ENCODE results near the gene NR4A1. TPM values are rescaled to one million over a fixed set of nuclear protein-coding genes. Genes with fewer than 3 reads are reported as not detected.

The NR4A1 gene
- total and polyA plus RNA-seq, 5 donors from 2014 or later, result 0.22 to 143 (median 0.53) TPM

DNA sequence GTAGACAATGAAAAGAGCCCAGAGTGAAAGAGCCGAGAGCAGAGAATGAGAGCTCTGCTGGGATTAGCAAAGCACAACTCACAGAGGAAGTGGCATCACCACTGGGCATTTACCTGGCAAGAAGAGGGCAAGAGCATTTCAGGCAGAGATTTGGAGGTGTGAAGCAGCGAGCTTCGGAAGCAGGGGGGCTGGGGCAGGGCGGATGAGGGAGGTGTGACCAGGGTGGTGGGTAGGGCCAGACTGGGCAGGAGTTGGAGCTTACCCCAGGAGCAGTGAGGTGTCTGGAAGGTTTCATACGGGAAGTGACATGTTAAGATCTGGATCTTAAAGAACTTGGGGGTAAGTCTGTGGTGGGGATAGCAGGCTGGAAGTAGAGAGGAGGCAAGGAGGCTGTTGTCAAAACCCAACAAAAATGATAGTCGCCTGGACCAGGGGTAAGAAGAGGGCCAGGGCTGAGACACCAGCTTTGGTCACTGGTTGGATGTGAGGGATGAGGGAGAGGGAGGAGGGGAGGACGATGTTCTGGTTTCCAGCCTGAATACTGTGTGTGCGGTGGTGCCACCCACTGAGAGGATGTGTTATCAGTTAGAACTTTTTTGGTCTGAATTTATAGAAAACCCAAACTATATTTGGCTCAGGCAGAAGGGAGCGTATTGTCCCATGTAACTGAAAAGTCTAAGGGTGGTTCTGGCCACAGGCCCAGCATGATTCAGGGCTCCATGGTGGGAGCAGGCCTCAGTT lies 33.4 kb downstream of the NR4A1 start:
- Histone ChIP-seq H3K27me3 (ENCODE audit: control insufficient read depth, insufficient read depth, low read length) (no peaks in the 10 kb centered on the region), H3K4me1 (ENCODE audit: control insufficient read depth, insufficient read depth, low read length, poor library complexity, severe bottlenecking) (peaks cover 5% of the 10 kb centered on the region), H3K36me3 (ENCODE audit: control insufficient read depth, insufficient read depth, low read length) (no peaks in the 10 kb centered on the region), H3K4me3 (ENCODE audit: low read depth, low read length) (no peak overlapping the region), H3K27ac (ENCODE audit: insufficient read depth, low read length, poor library complexity, severe bottlenecking) (no peak overlapping the region), H3K9me3 (ENCODE audit: control insufficient read depth in 2 of 2, low read length in 2 of 2) (no peaks in the 10 kb centered on the region)
- Mint-ChIP-seq H3K9me3 (peaks cover 0 to 2% (median 0%) of the 10 kb centered on the region in 7 donors), H3K4me1 (peaks cover 0 to 19% (median 8%) of the 10 kb centered on the region in 4 donors), H3K27me3 (peaks cover 26% of the 10 kb centered on the region), H3K36me3 (no peaks in the 10 kb centered on the region), H3K4me3 (no peak overlapping the region), H3K27ac (no peak overlapping the region)
- DNase-seq (no peak), ATAC-seq (ENCODE audit: low read depth in 2 of 2) (no peak)

DNA sequence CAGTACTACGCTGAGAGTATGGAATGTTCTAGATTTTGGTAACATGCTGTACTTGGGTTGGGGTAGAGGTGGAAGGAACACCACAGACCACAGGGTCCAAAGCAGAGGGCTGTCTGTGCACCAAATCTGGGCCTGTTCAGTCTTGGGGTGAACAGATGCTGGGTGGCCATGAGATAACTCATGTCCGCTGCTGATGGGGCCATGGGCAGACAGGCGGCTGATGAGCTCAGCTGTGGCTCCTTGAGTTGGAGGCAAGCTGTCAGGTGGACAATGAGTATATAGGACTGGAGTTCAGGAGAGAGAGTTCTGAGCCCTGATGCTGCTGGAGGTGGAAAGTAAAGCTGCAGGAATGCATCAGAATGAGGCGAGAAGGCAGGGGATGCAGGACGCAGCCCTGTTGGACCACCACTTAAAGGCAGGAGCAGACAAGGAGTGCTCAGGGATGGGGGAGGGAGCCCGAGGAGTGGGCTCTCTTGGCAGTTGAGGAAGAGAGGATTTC lies 34.5 kb downstream of the NR4A1 start:
- Histone ChIP-seq H3K4me1 (ENCODE audit: control insufficient read depth, insufficient read depth, low read length, poor library complexity, severe bottlenecking) (peaks cover 5% of the 10 kb centered on the region), H3K27ac (ENCODE audit: insufficient read depth, low read length, poor library complexity, severe bottlenecking) (no peak overlapping the region), H3K9me3 (ENCODE audit: control insufficient read depth in 2 of 2, low read length in 2 of 2) (no peaks in the 10 kb centered on the region), H3K36me3 (ENCODE audit: control insufficient read depth, insufficient read depth, low read length) (no peaks in the 10 kb centered on the region), H3K27me3 (ENCODE audit: control insufficient read depth, insufficient read depth, low read length) (peaks cover 3% of the 10 kb centered on the region), H3K4me3 (ENCODE audit: low read depth, low read length) (no peak overlapping the region)
- Mint-ChIP-seq H3K4me1 (peaks cover 0 to 19% (median 8%) of the 10 kb centered on the region in 4 donors), H3K27me3 (peaks cover 32% of the 10 kb centered on the region), H3K27ac (no peak overlapping the region), H3K9me3 (peaks cover 0 to 2% (median 0%) of the 10 kb centered on the region in 7 donors), H3K4me3 (no peak overlapping the region), H3K36me3 (no peaks in the 10 kb centered on the region)
- ATAC-seq (ENCODE audit: low read depth in 2 of 2) (no peak), DNase-seq (no peak)

DNA sequence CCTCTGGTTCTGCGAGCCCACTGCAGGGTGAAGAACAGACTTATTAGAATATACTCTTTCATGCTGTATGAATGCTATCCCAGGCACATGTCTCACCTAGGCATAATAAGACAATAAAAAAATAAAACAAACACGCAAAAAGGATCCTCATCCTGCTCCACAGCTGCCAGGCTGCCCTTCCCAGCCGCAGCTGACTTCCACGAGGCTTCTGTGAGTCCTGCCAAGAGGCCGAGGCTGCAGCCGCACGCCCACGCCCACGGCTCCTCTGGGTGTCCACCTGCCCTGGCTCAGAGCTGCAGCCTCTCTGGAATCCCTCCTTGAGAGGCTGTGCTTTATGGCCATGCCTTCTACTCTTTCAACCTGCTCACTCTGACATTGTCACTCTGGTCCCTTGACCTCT lies 35.1 kb downstream of the NR4A1 start:
- no peak overlapping the region for H3K27ac ChIP-seq (ENCODE audit: insufficient read depth, low read length, poor library complexity, severe bottlenecking)
- peak overlapping the region in 1 of 3 donors; percentile 70 for H3K27ac Mint-ChIP-seq
- no peaks in the 10 kb centered on the region for H3K36me3 Mint-ChIP-seq
- no peak for DNase-seq
- peaks cover 0 to 15% (median 7%) of the 10 kb centered on the region in 4 donors for H3K4me1 Mint-ChIP-seq
- H3K36me3 ChIP-seq (ENCODE audit: control insufficient read depth, insufficient read depth, low read length), result no peaks in the 10 kb centered on the region
- H3K4me3 Mint-ChIP-seq, result no peak overlapping the region
- no peak overlapping the region for H3K4me3 ChIP-seq (ENCODE audit: low read depth, low read length)
- peaks cover 0 to 2% (median 0%) of the 10 kb centered on the region in 7 donors for H3K9me3 Mint-ChIP-seq
- ATAC-seq (ENCODE audit: low read depth in 2 of 2), result no peak
- peaks cover 5% of the 10 kb centered on the region for H3K4me1 ChIP-seq (ENCODE audit: control insufficient read depth, insufficient read depth, low read length, poor library complexity, severe bottlenecking)
- peaks cover 32% of the 10 kb centered on the region for H3K27me3 Mint-ChIP-seq
- H3K9me3 ChIP-seq (ENCODE audit: control insufficient read depth in 2 of 2, low read length in 2 of 2), result no peaks in the 10 kb centered on the region
- H3K27me3 ChIP-seq (ENCODE audit: control insufficient read depth, insufficient read depth, low read length), result peaks cover 5% of the 10 kb centered on the region

DNA sequence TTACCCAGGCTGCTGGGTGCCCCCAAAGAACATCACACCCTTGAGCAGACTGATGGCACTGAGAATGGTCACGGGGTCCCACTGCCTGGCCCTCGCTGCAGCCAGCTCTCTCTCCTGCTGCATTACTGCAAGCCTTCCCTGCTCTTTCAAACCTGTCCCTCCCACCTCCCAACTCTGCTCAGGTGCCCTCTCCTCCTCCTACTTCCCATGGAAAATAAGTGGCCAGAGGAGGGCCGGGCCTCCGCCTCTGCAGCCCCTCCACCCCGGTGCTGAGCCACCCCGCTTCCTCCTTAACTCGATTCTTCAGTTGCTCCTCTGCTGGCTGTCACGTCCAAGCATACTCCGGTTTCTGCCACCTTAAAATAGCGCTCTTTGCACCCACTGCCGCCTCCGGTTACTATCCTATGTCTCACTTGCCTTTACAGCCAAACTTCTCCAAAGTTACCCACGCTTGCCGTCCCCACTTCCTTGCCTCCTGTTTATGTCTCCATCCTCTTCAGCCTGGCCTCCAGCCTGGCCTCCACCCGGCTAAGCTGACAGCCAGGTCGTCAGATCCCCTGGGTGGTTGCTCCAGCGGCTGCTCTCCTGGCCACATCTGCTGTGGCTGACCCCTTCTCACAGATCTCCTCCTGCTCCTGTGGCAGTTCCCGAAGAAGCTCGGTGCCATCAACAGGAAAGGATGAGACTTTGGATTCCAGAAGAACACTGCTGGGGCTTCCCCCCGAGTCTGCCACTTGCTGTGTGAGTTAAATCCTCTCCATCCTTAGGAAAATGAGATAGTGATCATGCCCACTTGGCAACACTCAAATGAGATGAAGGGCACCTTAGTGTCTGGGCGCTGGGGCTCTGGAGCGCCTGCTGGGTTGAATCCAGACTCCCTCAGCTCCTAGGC lies 35.9 kb downstream of the NR4A1 start:
- Mint-ChIP-seq H3K4me3 (no peak overlapping the region), H3K27me3 (peaks cover 40% of the 10 kb centered on the region), H3K27ac (peak overlapping the region in 1 of 3 donors; percentile 69), H3K4me1 (peaks cover 0 to 8% (median 4%) of the 10 kb centered on the region in 4 donors), H3K9me3 (peaks cover 0 to 2% (median 0%) of the 10 kb centered on the region in 7 donors), H3K36me3 (no peaks in the 10 kb centered on the region)
- Histone ChIP-seq H3K27me3 (ENCODE audit: control insufficient read depth, insufficient read depth, low read length) (peaks cover 9% of the 10 kb centered on the region), H3K36me3 (ENCODE audit: control insufficient read depth, insufficient read depth, low read length) (no peaks in the 10 kb centered on the region), H3K4me1 (ENCODE audit: control insufficient read depth, insufficient read depth, low read length, poor library complexity, severe bottlenecking) (peaks cover 5% of the 10 kb centered on the region), H3K9me3 (ENCODE audit: control insufficient read depth in 2 of 2, low read length in 2 of 2) (no peaks in the 10 kb centered on the region), H3K27ac (ENCODE audit: insufficient read depth, low read length, poor library complexity, severe bottlenecking) (no peak overlapping the region), H3K4me3 (ENCODE audit: low read depth, low read length) (no peak overlapping the region)
- no peak for ATAC-seq (ENCODE audit: low read depth in 2 of 2)
- DNase-seq, result no peak

DNA sequence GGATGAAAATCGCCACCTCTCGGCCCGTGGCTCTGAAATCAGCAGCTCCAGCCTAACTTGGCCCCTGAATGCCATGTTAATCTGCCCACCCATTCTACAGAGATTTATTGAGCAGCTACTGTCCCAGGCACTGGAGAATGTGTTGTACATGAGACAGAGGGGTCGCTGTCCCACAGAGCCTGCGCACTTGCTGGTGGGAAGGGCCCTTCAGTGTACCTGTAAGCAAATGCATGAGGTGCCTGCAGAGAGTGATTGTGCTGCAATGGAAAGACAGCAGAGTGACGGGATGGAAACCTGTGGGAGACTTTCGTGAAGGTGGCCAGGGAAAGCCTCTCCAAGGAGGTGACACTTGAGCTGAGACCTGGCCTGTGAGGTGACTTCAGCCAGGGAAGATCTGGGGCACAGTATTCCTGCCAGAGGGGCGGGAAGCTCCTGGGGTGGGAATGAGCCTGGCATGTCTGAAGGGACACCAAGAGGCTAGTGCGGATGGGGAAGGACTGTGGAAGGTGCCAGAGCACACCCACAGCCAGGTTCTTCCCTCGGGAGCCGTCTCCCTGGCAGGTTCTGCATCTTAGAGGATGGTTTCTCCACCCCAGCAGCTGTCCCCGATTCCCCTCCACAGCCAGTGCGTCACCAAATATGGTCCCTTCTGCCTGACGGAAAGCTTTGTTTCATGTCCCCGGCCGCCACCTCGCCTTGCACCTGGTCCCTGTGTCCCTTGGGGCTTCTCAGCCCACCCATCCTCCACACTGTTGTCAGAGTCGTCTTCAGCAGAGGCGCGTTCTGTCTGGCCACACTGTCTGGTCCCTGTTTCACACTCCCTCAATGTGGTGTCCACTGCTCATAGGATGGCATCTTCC lies 36.9 kb downstream of the NR4A1 start:
- Mint-ChIP-seq H3K4me1 (peaks cover 0 to 6% (median 3%) of the 10 kb centered on the region in 4 donors), H3K36me3 (no peaks in the 10 kb centered on the region), H3K9me3 (peaks cover 0 to 2% (median 0%) of the 10 kb centered on the region in 7 donors), H3K4me3 (no peak overlapping the region), H3K27me3 (peaks cover 41% of the 10 kb centered on the region), H3K27ac (no peak overlapping the region)
- Histone ChIP-seq H3K27me3 (ENCODE audit: control insufficient read depth, insufficient read depth, low read length) (peaks cover 9% of the 10 kb centered on the region), H3K4me3 (ENCODE audit: low read depth, low read length) (no peak overlapping the region), H3K9me3 (ENCODE audit: control insufficient read depth in 2 of 2, low read length in 2 of 2) (no peaks in the 10 kb centered on the region), H3K36me3 (ENCODE audit: control insufficient read depth, insufficient read depth, low read length) (no peaks in the 10 kb centered on the region), H3K27ac (ENCODE audit: insufficient read depth, low read length, poor library complexity, severe bottlenecking) (no peak overlapping the region), H3K4me1 (ENCODE audit: control insufficient read depth, insufficient read depth, low read length, poor library complexity, severe bottlenecking) (peaks cover 2% of the 10 kb centered on the region)
- ATAC-seq (ENCODE audit: low read depth in 2 of 2) (no peak), DNase-seq (no peak)

DNA sequence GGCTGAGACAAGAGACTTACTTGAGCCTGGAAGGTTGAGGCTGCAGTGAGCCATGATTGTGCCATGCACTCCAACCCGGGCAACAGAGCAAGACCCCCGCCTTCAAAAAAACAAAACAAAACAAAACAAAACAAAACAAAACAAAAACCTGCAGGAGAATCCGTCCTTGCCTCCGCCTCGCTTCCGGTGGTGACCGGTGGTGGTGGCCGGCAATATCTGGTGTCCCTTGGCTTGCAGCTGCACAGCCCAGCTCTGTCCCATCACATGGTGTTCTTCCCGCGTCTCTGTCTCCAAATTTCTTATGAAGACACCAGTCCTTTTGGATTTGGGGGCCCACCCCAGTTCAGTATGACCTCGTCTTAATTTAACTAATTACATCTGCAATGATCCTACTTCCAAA lies 38.2 kb downstream of the NR4A1 start:
- no peaks in the 10 kb centered on the region for H3K9me3 ChIP-seq (ENCODE audit: control insufficient read depth in 2 of 2, low read length in 2 of 2)
- no peaks in the 10 kb centered on the region for H3K36me3 Mint-ChIP-seq
- no peaks in the 10 kb centered on the region for H3K4me1 ChIP-seq (ENCODE audit: control insufficient read depth, insufficient read depth, low read length, poor library complexity, severe bottlenecking)
- no peak for DNase-seq
- H3K9me3 Mint-ChIP-seq, result peaks cover 0 to 2% (median 0%) of the 10 kb centered on the region in 7 donors
- ATAC-seq (ENCODE audit: low read depth in 2 of 2), result no peak
- no peak overlapping the region for H3K27ac ChIP-seq (ENCODE audit: insufficient read depth, low read length, poor library complexity, severe bottlenecking)
- H3K4me3 ChIP-seq (ENCODE audit: low read depth, low read length), result no peak overlapping the region
- no peak overlapping the region for H3K27ac Mint-ChIP-seq
- H3K4me3 Mint-ChIP-seq, result peak overlapping the region in 1 of 4 donors; percentile 51
- H3K4me1 Mint-ChIP-seq, result no peaks in the 10 kb centered on the region
- peaks cover 39% of the 10 kb centered on the region for H3K27me3 Mint-ChIP-seq
- no peaks in the 10 kb centered on the region for H3K36me3 ChIP-seq (ENCODE audit: control insufficient read depth, insufficient read depth, low read length)
- H3K27me3 ChIP-seq (ENCODE audit: control insufficient read depth, insufficient read depth, low read length), result peaks cover 9% of the 10 kb centered on the region

DNA sequence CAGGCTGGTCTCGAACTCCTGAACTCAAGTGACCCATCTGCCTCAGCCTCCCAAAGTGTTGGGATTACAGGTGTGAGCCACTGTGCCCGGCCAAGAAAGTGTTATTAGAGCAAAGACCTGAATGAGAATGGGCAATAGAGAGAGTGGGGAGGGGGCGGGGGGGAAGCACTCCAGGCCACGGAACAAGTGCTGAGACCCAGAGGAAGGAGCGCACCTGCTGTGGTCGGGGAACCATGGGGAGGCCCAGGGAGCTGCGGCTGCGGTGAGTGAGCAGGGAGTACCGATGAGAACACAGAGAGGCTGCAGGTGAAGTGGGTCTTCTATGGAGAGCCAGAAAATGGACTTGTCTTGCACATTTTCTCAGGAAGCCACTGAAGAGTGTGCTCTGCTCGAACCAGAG lies 39.0 kb downstream of the NR4A1 start:
- no peak for ATAC-seq (ENCODE audit: low read depth in 2 of 2)
- Mint-ChIP-seq H3K27me3 (peaks cover 42% of the 10 kb centered on the region), H3K9me3 (peaks cover 0 to 2% (median 0%) of the 10 kb centered on the region in 7 donors)

More for the DNA sequence above, 39.0 kb downstream of the NR4A1 start:
- no peak for DNase-seq
- H3K27me3 ChIP-seq (ENCODE audit: control insufficient read depth, insufficient read depth, low read length), result peaks cover 9% of the 10 kb centered on the region
- H3K27ac ChIP-seq (ENCODE audit: insufficient read depth, low read length, poor library complexity, severe bottlenecking), result no peak overlapping the region
- Mint-ChIP-seq H3K4me3 (no peak overlapping the region), H3K4me1 (no peaks in the 10 kb centered on the region), H3K27ac (peak overlapping the region in 1 of 3 donors; percentile 56), H3K36me3 (no peaks in the 10 kb centered on the region)
- no peaks in the 10 kb centered on the region for H3K9me3 ChIP-seq (ENCODE audit: control insufficient read depth in 2 of 2, low read length in 2 of 2)
- no peaks in the 10 kb centered on the region for H3K4me1 ChIP-seq (ENCODE audit: control insufficient read depth, insufficient read depth, low read length, poor library complexity, severe bottlenecking)
- H3K4me3 ChIP-seq (ENCODE audit: low read depth, low read length), result no peak overlapping the region
- no peaks in the 10 kb centered on the region for H3K36me3 ChIP-seq (ENCODE audit: control insufficient read depth, insufficient read depth, low read length)
